Adrenal gland (tissue), 12 donors: ENCODE measurements around the gene CEP78. TPM values are rescaled to one million over a fixed set of nuclear protein-coding genes. Genes with fewer than 3 reads are reported as not detected.

ENCODE experiments used
- DNase-seq, 7 donors: peaks; one replicate each; pipeline ENCODE4 v3.0.0-alpha.2; 2019 to 2020
- H3K27ac ChIP-seq, 5 donors: fragments of 200-600 bp; sonication (generic) in 4 of 5; 1 replicate in 3 of 5; 2 replicates in 2 of 5; pipeline versions ENCODE4 v1.5.1 to v1.8.0; 2016 to 2020; ENCODE audit warnings: mild to moderate bottlenecking in 1 of 5
- H3K27me3 ChIP-seq: fragments of 200-600 bp; 2 replicates; pipeline ENCODE4 v1.8.0; 2021
- H3K36me3 ChIP-seq, 2 donors: fragments of 200-600 bp; replicated peaks in 1 of 2; 1 replicate in 1 of 2; 2 replicates in 1 of 2; pipeline versions ENCODE4 v1.5.1 to v1.8.0; 2018 to 2022
- H3K4me1 ChIP-seq, 2 donors: fragments of 200-600 bp; replicated peaks in 1 of 2; 1 replicate in 1 of 2; 2 replicates in 1 of 2; pipeline versions ENCODE4 v1.5.1 to v1.8.0; 2018 to 2021
- H3K4me3 ChIP-seq, 4 donors: fragments of 200-600 bp; sonication (generic) in 3 of 4; one replicate each; pipeline ENCODE4 v1.5.1; 2016 to 2018
- H3K9me3 ChIP-seq, 3 donors: fragments of 200-600 bp; sonication (generic) in 1 of 3; replicated peaks in 1 of 3; 1 replicate in 2 of 3; 2 replicates in 1 of 3; pipeline versions ENCODE4 v1.5.1 to v1.8.0; 2016 to 2021
- CTCF ChIP-seq, 6 experiments: fragments of 450-650 bp in 4 of 6; fragments of 200-600 bp in 2 of 6; sonication (generic) in 1 of 6; IDR thresholded peaks; 1 replicate in 5 of 6; 2 replicates in 1 of 6; pipeline versions ENCODE4 v1.5.1 to v1.8.0; 2016 to 2021; ENCODE audit warnings: antibody characterized with exemption in 6 of 6, mild to moderate bottlenecking in 2 of 6, moderate library complexity in 1 of 6
- POLR2A ChIP-seq, 2 donors: fragments of 450-650 bp; IDR thresholded peaks; one replicate each; pipeline ENCODE4 v1.6.1; 2017; ENCODE audit warnings: antibody characterized with exemption in 2 of 2, mild to moderate bottlenecking in 2 of 2, moderate library complexity in 1 of 2
- WGBS, 4 donors: extraction: QIAGEN DNeasy Blood & Tissue Kit in 2 of 4; methylation state at CpG; one replicate each; pipeline versions ENCODE4 v1.1.5 to v1.1.7; 2013 to 2017; 5-methylcytosine and 5-hydroxymethylcytosine counted together
- intact Hi-C, 2 donors: fragments of 100-400 bp; cut with DNase I; formaldehyde crosslinking; loops; one replicate each; pipeline versions ENCODE4 v1.14.1 to v1.15.0; 2022 to 2023
- polyA plus RNA-seq, 3 donors: library from polyadenylated mRNA; stranded (reverse); fragments of 200-250 nt in 2 of 3; fragments of 350-450 nt in 1 of 3; fragmentation: Illumina TruSeq in 1 of 3; extraction: RNeasy Lipid Tissue Mini Kit (QIAGEN cat#74804) in 1 of 3; gene quantifications; one replicate each; pipeline ENCODE4 v1.2.3, GENCODE V29; 2013 to 2014
- total RNA-seq, 9 donors: library from RNA; depleted of rRNA in 4 of 9; stranded (reverse); fragments of >200 nt in 4 of 9; fragments of 120-200 nt in 1 of 9; fragmentation: NEBNext Ultra II Directional in 1 of 9; extraction: Animal tissue kit (Norgen Biotek cat#: 25700) in 1 of 9; gene quantifications; one replicate each; pipeline versions ENCODE4 v1.1.0 to v1.2.4, GENCODE V29; 2013 to 2023
- donor health status: healthy with polysubstance abuse.
- donor health status: Bipolar disorder and iron deficiency.
- donor health status: DM: yes; HTN: yes; CAD: no.
- donor health status: DM: no; HTN: no; CAD: no.
- donor health status: DM: no; HTN: no; CAD: no.
- donor health status: DM: yes; HTN: yes; CAD: no.

The CEP78 gene
- total and polyA plus RNA-seq, 12 donors: 5.5 to 18.5 (median 10.0) TPM

GRCh38 chr9:78239506-78239905 lies 3.6 kb downstream of the CEP78 start:
- WGBS, 4 donors: 58 to 83% (median 79%) methylated on average over 5 of the region's 5 CpGs
- peak in 2 of 7 donors; percentile 14 to 33 for DNase-seq
- Histone ChIP-seq H3K27ac (no peak overlapping the region), H3K9me3 (no peaks in the 10 kb centered on the region), H3K4me1 (peaks cover 7 to 12% of the 10 kb centered on the region in 2 donors), H3K27me3 (no peaks in the 10 kb centered on the region), H3K36me3 (no peaks in the 10 kb centered on the region), H3K4me3 (no peak overlapping the region)
- intact Hi-C loops: no loop called here
- TF ChIP-seq CTCF (IDR thresholded peaks at IDR 0.05): peak in 3 of 6 experiments; percentile 8 to 31 (median 8)
- TF ChIP-seq POLR2A (IDR thresholded peaks at IDR 0.05): no peak

GRCh38 chr9:78242041-78242440 lies 6.2 kb downstream of the CEP78 start:
- Histone ChIP-seq H3K4me1 (peaks cover 0 to 3% of the 10 kb centered on the region in 2 donors), H3K27me3 (no peaks in the 10 kb centered on the region), H3K27ac (no peak overlapping the region), H3K9me3 (no peaks in the 10 kb centered on the region), H3K4me3 (no peak overlapping the region), H3K36me3 (no peaks in the 10 kb centered on the region)
- TF ChIP-seq CTCF (IDR thresholded peaks at IDR 0.05): no peak
- no peak for TF ChIP-seq POLR2A (IDR thresholded peaks at IDR 0.05)
- no peak for DNase-seq
- intact Hi-C loops: no loop called here
- WGBS, 4 donors: 82 to 95% (median 91%) methylated on average over 4 of the region's 4 CpGs

GRCh38 chr9:78243130-78243529 lies 7.3 kb downstream of the CEP78 start:
- H3K9me3 ChIP-seq: no peaks in the 10 kb centered on the region
- no peaks in the 10 kb centered on the region for H3K27me3 ChIP-seq
- 96 to 100% (median 99%) methylated on average over 1 of the region's 1 CpG for WGBS, 4 donors
- H3K4me1 ChIP-seq: no peaks in the 10 kb centered on the region
- intact Hi-C loops: no loop called here
- no peak overlapping the region for H3K4me3 ChIP-seq
- TF ChIP-seq CTCF (IDR thresholded peaks at IDR 0.05): no peak
- no peak for TF ChIP-seq POLR2A (IDR thresholded peaks at IDR 0.05)
- H3K36me3 ChIP-seq: no peaks in the 10 kb centered on the region
- DNase-seq: no peak
- H3K27ac ChIP-seq: no peak overlapping the region

- intact Hi-C loops: no loop called here
- Histone ChIP-seq H3K4me3 (no peak overlapping the region), H3K36me3 (no peaks in the 10 kb centered on the region), H3K27ac (no peak overlapping the region), H3K27me3 (no peaks in the 10 kb centered on the region), H3K4me1 (no peaks in the 10 kb centered on the region), H3K9me3 (no peaks in the 10 kb centered on the region)
- WGBS, 4 donors: 90 to 100% (median 94%) methylated on average over 1 of the region's 1 CpG
- no peak for TF ChIP-seq CTCF (IDR thresholded peaks at IDR 0.05)
- TF ChIP-seq POLR2A (IDR thresholded peaks at IDR 0.05): no peak
- DNase-seq: no peak
Observed at GRCh38 chr9:78245401-78245800, 9.5 kb downstream of the CEP78 start.
